Kidney epithelial cell (primary cell): ENCODE data around the gene DNAH12. TPM values are rescaled to one million over a fixed set of nuclear protein-coding genes. Genes with fewer than 3 reads are reported as not detected.

Source experiments
- DNase-seq: peaks from one replicate; pipeline ENCODE4 v3.0.0-alpha.2; 2010; ENCODE audit warnings: low read depth
- H3K27me3 ChIP-seq: 2 replicates; pipeline ENCODE4 v1.6.0; 2011; ENCODE audit warnings: low read length; ENCODE audit not compliant: control insufficient read depth, insufficient read depth
- H3K36me3 ChIP-seq: 2 replicates; pipeline ENCODE4 v1.5.1; 2011; ENCODE audit warnings: low read length; ENCODE audit not compliant: control insufficient read depth, insufficient read depth
- H3K4me3 ChIP-seq: 2 replicates; pipeline ENCODE4 v1.5.1; 2011; ENCODE audit warnings: low read depth, mild to moderate bottlenecking, control low read depth, low read length
- total RNA-seq: library from RNA; depleted of rRNA; stranded (reverse); fragments of >200 nt; gene quantifications from 2 replicates; pipeline ENCODE4 v1.2.3, GENCODE V29; 2015
- TF ChIP-seq, protein P1 (sequence below): IDR thresholded peaks from 2 replicates; pipeline ENCODE4 v1.5.1; 2011; ENCODE audit warnings: mild to moderate bottlenecking, moderate library complexity, low read length, control low read depth, inconsistent platforms; ENCODE audit not compliant: insufficient read depth, poor library complexity, severe bottlenecking

DNAH12 gene
- total RNA-seq, 1 donor from 2014 or later, result not detected

DNA sequence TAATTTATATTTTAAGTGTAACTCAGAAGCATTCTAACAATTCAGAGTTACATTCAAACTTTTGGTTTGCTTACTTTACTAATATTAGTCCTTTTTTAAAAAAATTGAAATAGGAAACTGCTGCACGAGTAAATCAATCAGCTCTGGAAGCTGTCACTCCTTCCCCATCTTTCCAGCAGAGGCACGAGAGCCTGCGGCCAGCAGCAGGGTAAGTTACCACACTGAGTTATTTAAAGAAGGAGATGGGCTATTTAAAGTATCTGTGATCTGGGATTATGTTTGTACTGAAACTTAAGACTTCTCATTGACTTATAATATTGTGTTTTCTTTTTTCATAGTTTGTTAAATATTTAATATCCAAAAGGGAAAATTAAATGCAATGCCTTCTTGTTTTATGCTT is 287.3 kb downstream of the DNAH12 start:
- no peak for DNase-seq
- Histone ChIP-seq H3K36me3 (no peaks in the 10 kb centered on the region), H3K27me3 (no peaks in the 10 kb centered on the region), H3K4me3 (no peak overlapping the region)
- TF ChIP-seq, protein P1, sequence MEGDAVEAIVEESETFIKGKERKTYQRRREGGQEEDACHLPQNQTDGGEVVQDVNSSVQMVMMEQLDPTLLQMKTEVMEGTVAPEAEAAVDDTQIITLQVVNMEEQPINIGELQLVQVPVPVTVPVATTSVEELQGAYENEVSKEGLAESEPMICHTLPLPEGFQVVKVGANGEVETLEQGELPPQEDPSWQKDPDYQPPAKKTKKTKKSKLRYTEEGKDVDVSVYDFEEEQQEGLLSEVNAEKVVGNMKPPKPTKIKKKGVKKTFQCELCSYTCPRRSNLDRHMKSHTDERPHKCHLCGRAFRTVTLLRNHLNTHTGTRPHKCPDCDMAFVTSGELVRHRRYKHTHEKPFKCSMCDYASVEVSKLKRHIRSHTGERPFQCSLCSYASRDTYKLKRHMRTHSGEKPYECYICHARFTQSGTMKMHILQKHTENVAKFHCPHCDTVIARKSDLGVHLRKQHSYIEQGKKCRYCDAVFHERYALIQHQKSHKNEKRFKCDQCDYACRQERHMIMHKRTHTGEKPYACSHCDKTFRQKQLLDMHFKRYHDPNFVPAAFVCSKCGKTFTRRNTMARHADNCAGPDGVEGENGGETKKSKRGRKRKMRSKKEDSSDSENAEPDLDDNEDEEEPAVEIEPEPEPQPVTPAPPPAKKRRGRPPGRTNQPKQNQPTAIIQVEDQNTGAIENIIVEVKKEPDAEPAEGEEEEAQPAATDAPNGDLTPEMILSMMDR, result no peak

DNA sequence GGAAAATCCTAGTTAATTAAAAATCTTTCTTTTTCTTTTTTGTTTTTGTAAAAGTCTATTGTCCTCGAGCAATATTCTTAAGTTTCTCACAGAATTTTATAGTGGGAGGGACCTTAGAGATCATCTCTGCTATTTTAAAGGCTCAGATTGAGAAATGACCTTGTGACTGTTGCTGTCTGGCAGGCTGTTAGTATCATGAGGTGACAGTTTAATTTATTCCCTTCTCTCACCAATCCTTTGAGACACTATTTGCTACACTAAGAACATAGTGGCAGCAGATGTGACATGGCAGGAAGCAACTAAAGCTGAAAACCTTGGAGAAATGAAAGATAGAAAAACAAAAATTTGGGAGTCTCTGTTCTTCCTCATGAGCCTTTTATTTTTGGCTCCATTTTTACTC is 291.7 kb downstream of the DNAH12 start:
- TF ChIP-seq, protein P1, result no peak
- Histone ChIP-seq H3K36me3 (no peaks in the 10 kb centered on the region), H3K27me3 (no peaks in the 10 kb centered on the region), H3K4me3 (no peak overlapping the region)
- no peak for DNase-seq

DNA sequence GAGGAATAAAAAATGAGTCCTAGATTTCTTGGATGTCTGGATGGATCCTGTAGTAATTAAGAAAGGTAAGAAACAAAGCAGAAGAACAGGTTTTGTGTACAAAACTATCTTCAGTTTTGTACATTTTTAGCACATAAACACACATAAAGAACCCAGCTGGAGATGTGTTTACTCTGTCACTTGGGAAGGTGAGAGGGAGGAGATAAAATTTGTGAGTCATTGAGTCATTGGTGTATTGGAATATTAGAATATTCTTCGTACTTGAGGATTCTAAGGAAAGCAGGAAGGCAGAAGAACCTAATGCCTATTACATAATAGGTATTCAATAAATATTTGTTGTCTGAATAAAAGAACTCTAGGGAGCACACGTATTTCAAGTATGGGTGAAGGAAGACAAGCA is 299.2 kb downstream of the DNAH12 start:
- no peaks in the 10 kb centered on the region for H3K36me3 ChIP-seq
- DNase-seq, result no peak
- no peak overlapping the region for H3K4me3 ChIP-seq
- no peaks in the 10 kb centered on the region for H3K27me3 ChIP-seq
- TF ChIP-seq, protein P1, result no peak

Other genes starting within 250 kb of the DNAH12 start
- 22.8 and 25.4 TPM in 2 replicates for gene PDE12, start 11.9 kb upstream of the DNAH12 start, total RNA-seq
- 208 TPM in 2 replicates for gene ARF4, start 53.0 kb upstream of the DNAH12 start, total RNA-seq
- 16.8 and 17.3 TPM in 2 replicates for gene DENND6A, start 148.7 kb upstream of the DNAH12 start, total RNA-seq
- gene SLMAP, start 212.0 kb upstream of the DNAH12 start, total RNA-seq, result 48.6 and 51.7 TPM in 2 replicates